ENCODE measurements around the gene DAGLB.
A peak's percentile ranks its signal among the peaks of the same experiment; 100 is the strongest.

The DAGLB gene

DNA sequence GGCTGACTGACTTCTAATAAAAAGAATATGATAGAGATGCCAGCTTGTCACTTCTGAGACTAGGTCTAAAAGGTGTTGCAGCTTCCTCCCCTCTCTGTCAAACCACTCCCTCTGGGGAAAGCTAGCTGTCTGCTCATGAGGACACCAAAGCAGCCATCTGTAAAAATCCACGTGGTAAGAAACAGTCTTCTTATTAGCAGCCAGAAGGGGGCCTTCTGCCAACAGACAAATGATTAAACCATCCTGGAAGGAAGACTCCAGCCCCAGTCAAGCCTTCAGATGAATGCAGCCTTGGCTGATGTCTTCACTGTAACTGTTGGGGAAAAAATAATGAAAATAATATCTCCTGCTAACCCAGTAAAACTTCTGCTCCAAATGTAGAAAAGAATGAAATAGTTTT, 41.9 kb upstream of the DAGLB start:
- DNase-seq (ENCODE audit: low read depth), result no peak
- peak; percentile 16 for TF ChIP-seq CTCF (IDR thresholded peaks at IDR 0.05; ENCODE audit: low read depth, low read length, missing control alignments)
- H3K4me3 ChIP-seq (ENCODE audit: low read depth, low read length), result no peak overlapping the region

- TF ChIP-seq CTCF (IDR thresholded peaks at IDR 0.05; ENCODE audit: low read depth, low read length, missing control alignments), result no peak
- no peak overlapping the region for H3K4me3 ChIP-seq (ENCODE audit: low read depth, low read length)
- DNase-seq (ENCODE audit: low read depth), result no peak
Observed at GRCh38 chr7:6487184-6487545, 39.4 kb upstream of the DAGLB start.

- TF ChIP-seq CTCF (IDR thresholded peaks at IDR 0.05; ENCODE audit: low read depth, low read length, missing control alignments), result no peak
- no peak for DNase-seq (ENCODE audit: low read depth)
- H3K4me3 ChIP-seq (ENCODE audit: low read depth, low read length), result no peak overlapping the region
Observed at GRCh38 chr7:6486438-6487183, 38.9 kb upstream of the DAGLB start.

DNA sequence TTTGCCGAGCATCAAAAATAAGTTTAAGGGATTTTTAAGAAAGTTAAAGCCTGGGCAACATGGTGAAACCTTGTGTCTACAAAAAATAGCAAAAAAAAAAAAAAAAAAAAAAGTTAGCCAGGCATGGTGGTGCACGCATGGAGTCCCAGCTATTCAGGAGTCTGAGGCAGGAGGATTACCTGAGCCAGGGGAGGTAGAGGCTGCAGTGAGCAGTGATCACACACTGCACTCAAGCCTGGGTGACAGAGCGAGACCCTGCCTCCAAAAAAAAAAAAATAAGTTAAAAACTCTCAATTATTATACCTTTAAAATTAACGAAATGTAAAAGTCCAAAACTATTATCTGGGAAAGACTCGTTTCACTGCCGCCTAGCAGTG, 35.0 kb upstream of the DAGLB start:
- H3K4me3 ChIP-seq (ENCODE audit: low read depth, low read length), result peak overlapping the region; percentile 99
- TF ChIP-seq CTCF (IDR thresholded peaks at IDR 0.05; ENCODE audit: low read depth, low read length, missing control alignments), result no peak

DNA sequence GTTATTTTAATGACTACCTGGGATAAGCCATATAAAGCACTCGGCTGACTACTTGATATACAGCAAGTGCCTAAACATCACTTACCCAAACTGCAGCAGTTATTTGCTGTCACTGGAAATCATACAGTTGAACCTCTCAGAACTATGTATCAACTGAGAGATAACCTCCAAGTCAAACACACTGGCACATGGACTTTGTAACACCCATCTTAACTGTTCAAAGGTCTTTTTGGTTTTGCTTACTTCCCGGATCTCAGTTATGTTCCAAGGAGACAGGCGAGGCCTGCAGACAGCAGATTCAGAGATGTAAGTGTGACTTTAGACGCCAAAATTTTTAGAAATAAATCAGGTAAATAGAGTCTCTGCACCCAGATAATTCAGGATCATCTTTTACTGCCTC, 34.6 kb upstream of the DAGLB start:
- peak overlapping the region; percentile 99 for H3K4me3 ChIP-seq (ENCODE audit: low read depth, low read length)
- no peak for TF ChIP-seq CTCF (IDR thresholded peaks at IDR 0.05; ENCODE audit: low read depth, low read length, missing control alignments)
- no peak for DNase-seq (ENCODE audit: low read depth)

More for the DNA sequence above, 35.0 kb upstream of the DAGLB start:
- DNase-seq (ENCODE audit: low read depth), result no peak

GRCh38 chr7:6481445-6481844, 33.7 kb upstream of the DAGLB start:
- TF ChIP-seq CTCF (IDR thresholded peaks at IDR 0.05; ENCODE audit: low read depth, low read length, missing control alignments), result no peak
- no peak for DNase-seq (ENCODE audit: low read depth)
- H3K4me3 ChIP-seq (ENCODE audit: low read depth, low read length), result no peak overlapping the region

DNA sequence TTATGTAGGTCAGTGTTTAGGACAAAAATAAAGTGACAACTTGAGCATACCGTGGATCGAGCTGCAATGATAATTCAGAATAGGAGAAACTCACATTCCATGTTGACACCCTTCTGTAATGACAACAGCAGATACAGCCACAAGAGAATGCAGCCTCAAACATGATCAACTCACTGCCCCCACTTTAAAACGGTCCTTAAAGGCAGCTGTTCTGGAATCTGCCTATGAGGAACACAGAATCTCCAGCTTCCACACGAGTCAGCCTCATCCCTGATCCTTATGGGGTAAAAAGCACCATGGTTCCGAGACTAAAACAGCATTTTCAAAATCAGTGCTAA, 32.5 kb upstream of the DAGLB start:
- no peak for TF ChIP-seq CTCF (IDR thresholded peaks at IDR 0.05; ENCODE audit: low read depth, low read length, missing control alignments)
- no peak overlapping the region for H3K4me3 ChIP-seq (ENCODE audit: low read depth, low read length)
- no peak for DNase-seq (ENCODE audit: low read depth)
